ENCODE measurements around the gene GPX4. TPM values are rescaled to one million over a fixed set of nuclear protein-coding genes. Genes with fewer than 3 reads are reported as not detected.

Gene GPX4
- total RNA-seq, 1 experiment from 2014 or later, result 355 TPM

DNA sequence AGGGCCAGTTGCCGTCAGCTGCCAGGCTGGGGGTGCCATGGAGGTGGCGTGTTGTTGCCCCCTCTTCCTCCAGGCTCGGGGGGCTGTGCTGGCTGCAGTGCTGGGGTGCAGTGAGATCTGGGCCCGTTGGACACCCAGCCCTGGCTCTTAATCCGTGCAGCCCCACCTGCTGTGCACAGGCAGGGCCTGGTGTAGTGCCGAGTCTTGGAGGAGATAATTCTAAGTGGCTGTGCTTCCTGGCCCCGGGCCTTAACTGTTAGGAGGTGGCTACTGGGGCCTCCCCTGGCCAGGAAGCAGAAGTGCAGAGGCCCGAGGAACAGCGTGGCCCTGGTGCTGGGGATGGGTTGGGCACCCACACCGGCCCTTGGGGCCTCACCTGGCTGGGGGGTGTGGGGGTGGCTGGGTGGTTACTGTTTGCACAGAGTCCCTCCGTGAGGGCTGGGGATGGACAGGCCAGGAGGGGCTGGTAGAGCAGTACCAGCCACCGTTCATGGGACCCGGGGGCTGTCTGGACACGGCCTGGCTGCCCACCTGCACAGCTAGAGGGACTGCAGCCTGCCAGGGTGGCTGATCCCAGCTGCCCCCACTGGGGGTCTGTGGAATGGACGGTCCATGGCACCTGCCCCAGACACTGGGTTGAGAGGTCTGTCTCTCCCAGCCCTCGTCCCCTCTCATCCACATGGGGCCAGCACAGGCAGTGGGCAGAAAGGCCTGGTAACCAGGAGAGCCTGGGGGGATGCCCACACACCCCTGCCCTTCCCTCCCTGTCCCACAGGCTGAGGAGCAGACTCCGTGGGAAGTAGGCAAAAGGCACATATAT, 3.3 kb downstream of the GPX4 start:
- no peak overlapping the region for H2BK12ac ChIP-seq (ENCODE audit: insufficient read length, low read depth, low read length)
- H4K91ac ChIP-seq (ENCODE audit: insufficient read length, low read depth, low read length), result no peak overlapping the region
- H3K4me1 Mint-ChIP-seq, result peaks cover 2 to 15% of the 10 kb centered on the region in 2 experiments; a peak in 3 of 4 replicates
- no peak for DNase-seq
- no peaks in the 10 kb centered on the region for H3K4me1 ChIP-seq (ENCODE audit: insufficient read depth, low read length)
- no peak overlapping the region for H4K5ac ChIP-seq (ENCODE audit: insufficient read length, low read depth, low read length)
- no peak overlapping the region for H2BK5ac ChIP-seq (ENCODE audit: insufficient read length, low read length)
- peak overlapping the region; percentile 41 to 59; a peak in 3 of 5 replicates for H3K4me3 Mint-ChIP-seq
- no peak overlapping the region for H4K8ac ChIP-seq (replicated peaks; ENCODE audit: insufficient read length, low read depth, low read length)
- no peak overlapping the region for H3K56ac ChIP-seq (ENCODE audit: insufficient read length, low read depth, low read length)
- no CpG with 5 or more reads among the region's 17 CpGs for WGBS (ENCODE audit: extremely low coverage, insufficient read length, low lambda C conversion rate)
- H4K20me1 ChIP-seq (ENCODE audit: control insufficient read depth, insufficient read depth, insufficient read length), result no peaks in the 10 kb centered on the region
- H2BK20ac ChIP-seq (ENCODE audit: low read depth, low read length, poor library complexity, severe bottlenecking), result no peak overlapping the region
- H3K79me1 ChIP-seq (ENCODE audit: insufficient read depth, low read depth, low read length, poor library complexity, severe bottlenecking), result no peaks in the 10 kb centered on the region
- H3K9me3 Mint-ChIP-seq, result no peaks in the 10 kb centered on the region
- H3K27me3 ChIP-seq (ENCODE audit: insufficient read depth, low read length), result no peaks in the 10 kb centered on the region
- H2BK120ac ChIP-seq (ENCODE audit: low read depth, low read length, poor library complexity, severe bottlenecking), result no peak overlapping the region
- H3K23me2 ChIP-seq (ENCODE audit: insufficient read length, low read depth, low read length, poor library complexity, severe bottlenecking), result no peaks in the 10 kb centered on the region
- peaks cover 0 to 19% (median 7%) of the 10 kb centered on the region in 3 experiments; a peak in 3 of 7 replicates for H3K36me3 Mint-ChIP-seq (ENCODE audit: insufficient read depth in 1 of 3, low read depth in 3 of 3)
- H2BK15ac ChIP-seq (ENCODE audit: low read depth, low read length), result no peak overlapping the region
- no peak overlapping the region for H2AK5ac ChIP-seq (ENCODE audit: insufficient read length, low read length)
- no peaks in the 10 kb centered on the region; the same call in 1 of the 2 replicates for H3K79me2 ChIP-seq (ENCODE audit: insufficient read depth, low read length)
- peak overlapping the region in 2 of 3 experiments; percentile 63 to 83; a peak in 3 of 7 replicates for H3K27ac Mint-ChIP-seq
- TF ChIP-seq, protein P1, sequence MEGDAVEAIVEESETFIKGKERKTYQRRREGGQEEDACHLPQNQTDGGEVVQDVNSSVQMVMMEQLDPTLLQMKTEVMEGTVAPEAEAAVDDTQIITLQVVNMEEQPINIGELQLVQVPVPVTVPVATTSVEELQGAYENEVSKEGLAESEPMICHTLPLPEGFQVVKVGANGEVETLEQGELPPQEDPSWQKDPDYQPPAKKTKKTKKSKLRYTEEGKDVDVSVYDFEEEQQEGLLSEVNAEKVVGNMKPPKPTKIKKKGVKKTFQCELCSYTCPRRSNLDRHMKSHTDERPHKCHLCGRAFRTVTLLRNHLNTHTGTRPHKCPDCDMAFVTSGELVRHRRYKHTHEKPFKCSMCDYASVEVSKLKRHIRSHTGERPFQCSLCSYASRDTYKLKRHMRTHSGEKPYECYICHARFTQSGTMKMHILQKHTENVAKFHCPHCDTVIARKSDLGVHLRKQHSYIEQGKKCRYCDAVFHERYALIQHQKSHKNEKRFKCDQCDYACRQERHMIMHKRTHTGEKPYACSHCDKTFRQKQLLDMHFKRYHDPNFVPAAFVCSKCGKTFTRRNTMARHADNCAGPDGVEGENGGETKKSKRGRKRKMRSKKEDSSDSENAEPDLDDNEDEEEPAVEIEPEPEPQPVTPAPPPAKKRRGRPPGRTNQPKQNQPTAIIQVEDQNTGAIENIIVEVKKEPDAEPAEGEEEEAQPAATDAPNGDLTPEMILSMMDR (conservative IDR thresholded peaks at IDR 0.05), result no peak; the same call in 2 of the 3 replicates
- no peaks in the 10 kb centered on the region; the same call in 1 of the 2 replicates for H3K27me3 Mint-ChIP-seq (ENCODE audit: low read depth)
- no peak overlapping the region; the same call in 1 of the 2 replicates for H3K14ac ChIP-seq (ENCODE audit: insufficient read depth, low read length)
- H3K9me3 ChIP-seq (ENCODE audit: control insufficient read depth, low read depth, low read length), result no peaks in the 10 kb centered on the region
- H3T11ph ChIP-seq (ENCODE audit: low read length), result no peak overlapping the region
- H3K23ac ChIP-seq (ENCODE audit: insufficient read length, low read depth, low read length), result no peak overlapping the region
- no peak overlapping the region for H2AFZ ChIP-seq (ENCODE audit: low read length)
- no peak overlapping the region for H3K18ac ChIP-seq (ENCODE audit: insufficient read length, low read depth, low read length)
- no peak overlapping the region for H3K4me2 ChIP-seq (ENCODE audit: insufficient read depth, insufficient read length, low read length)
- no peak overlapping the region for H3K27ac ChIP-seq (ENCODE audit: insufficient read length, low read depth, low read length)
- H3K9ac ChIP-seq (ENCODE audit: extremely low read depth, insufficient read length, low read length), result no peak overlapping the region
- H3K4ac ChIP-seq (ENCODE audit: low read depth, low read length), result no peak overlapping the region
